ENCODE data around the gene BLOC1S4.

Gene BLOC1S4

GRCh38 chr4:6731318-6731675 is 15.3 kb downstream of the BLOC1S4 start:
- in situ Hi-C loops (cut with MboI; ENCODE audit: low pct_unique_long_range_greater_than_20kb, low sequenced_read_pairs, unreplicated experiment), result no loop called here
- no peak for TF ChIP-seq CTCF (IDR thresholded peaks at IDR 0.05; ENCODE audit: extremely low read depth, insufficient read depth, missing control alignments)
- no peak for DNase-seq (ENCODE audit: low spot score)

- in situ Hi-C loops (cut with MboI; ENCODE audit: low pct_unique_long_range_greater_than_20kb, low sequenced_read_pairs, unreplicated experiment), result no loop called here
- TF ChIP-seq CTCF (IDR thresholded peaks at IDR 0.05; ENCODE audit: extremely low read depth, insufficient read depth, missing control alignments), result no peak
- no peak for DNase-seq (ENCODE audit: low spot score)
Measured at GRCh38 chr4:6731780-6732179, 15.8 kb downstream of the BLOC1S4 start.

GRCh38 chr4:6732441-6733357 is 16.7 kb downstream of the BLOC1S4 start:
- in situ Hi-C loops (cut with MboI; ENCODE audit: low pct_unique_long_range_greater_than_20kb, low sequenced_read_pairs, unreplicated experiment), result no loop called here
- no peak for TF ChIP-seq CTCF (IDR thresholded peaks at IDR 0.05; ENCODE audit: extremely low read depth, insufficient read depth, missing control alignments)
- no peak for DNase-seq (ENCODE audit: low spot score)

GRCh38 chr4:6733358-6734164 is 17.6 kb downstream of the BLOC1S4 start:
- in situ Hi-C loops (cut with MboI; ENCODE audit: low pct_unique_long_range_greater_than_20kb, low sequenced_read_pairs, unreplicated experiment), result no loop called here
- no peak for TF ChIP-seq CTCF (IDR thresholded peaks at IDR 0.05; ENCODE audit: extremely low read depth, insufficient read depth, missing control alignments)
- no peak for DNase-seq (ENCODE audit: low spot score)

- in situ Hi-C loops (cut with MboI; ENCODE audit: low pct_unique_long_range_greater_than_20kb, low sequenced_read_pairs, unreplicated experiment), result no loop called here
- no peak for DNase-seq (ENCODE audit: low spot score)
- no peak for TF ChIP-seq CTCF (IDR thresholded peaks at IDR 0.05; ENCODE audit: extremely low read depth, insufficient read depth, missing control alignments)
Measured at GRCh38 chr4:6734165-6734786, 18.3 kb downstream of the BLOC1S4 start.

- in situ Hi-C loops (cut with MboI; ENCODE audit: low pct_unique_long_range_greater_than_20kb, low sequenced_read_pairs, unreplicated experiment), result no loop called here
- DNase-seq (ENCODE audit: low spot score), result no peak
- TF ChIP-seq CTCF (IDR thresholded peaks at IDR 0.05; ENCODE audit: extremely low read depth, insufficient read depth, missing control alignments), result no peak
Measured at GRCh38 chr4:6739920-6740319, 23.9 kb downstream of the BLOC1S4 start.

All from GM13977 (cell line).